ENCODE results near the gene RALGPS2. TPM values are rescaled to one million over a fixed set of nuclear protein-coding genes. Genes with fewer than 3 reads are reported as not detected.

Gene RALGPS2
- total RNA-seq, 2 experiments from 2014 or later: 1.4 to 1.9 TPM

DNA sequence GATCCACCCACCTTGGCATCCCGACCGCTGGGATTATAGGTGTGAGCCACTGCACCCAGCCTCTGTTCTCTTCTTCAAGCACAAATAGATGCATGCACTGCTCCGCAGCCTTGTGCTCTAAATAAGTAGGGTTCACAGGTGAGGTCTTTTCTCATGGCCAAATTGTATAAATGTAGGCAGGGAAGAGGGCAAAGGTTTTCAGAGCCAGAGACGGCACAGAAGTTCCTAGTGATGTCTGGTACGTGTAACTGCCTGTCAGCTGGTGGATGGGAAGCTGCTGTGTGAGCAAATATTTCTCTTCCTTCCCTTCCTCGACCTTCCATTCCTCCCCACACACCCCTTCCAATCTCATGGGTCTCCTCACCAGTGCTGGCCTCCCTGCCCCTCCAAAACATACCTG lies 229.9 kb downstream of the RALGPS2 start:
- Mint-ChIP-seq H3K4me3 (no peak overlapping the region), H3K27me3 (peaks cover 11% of the 10 kb centered on the region), H3K9me3 (ENCODE audit: low read depth) (no peaks in the 10 kb centered on the region), H3K36me3 (no peaks in the 10 kb centered on the region), H3K27ac (no peak overlapping the region), H3K4me1 (no peaks in the 10 kb centered on the region)
- DNase-seq: no peak
- no peak for ATAC-seq
- CTCF ChIA-PET: no interaction called here

DNA sequence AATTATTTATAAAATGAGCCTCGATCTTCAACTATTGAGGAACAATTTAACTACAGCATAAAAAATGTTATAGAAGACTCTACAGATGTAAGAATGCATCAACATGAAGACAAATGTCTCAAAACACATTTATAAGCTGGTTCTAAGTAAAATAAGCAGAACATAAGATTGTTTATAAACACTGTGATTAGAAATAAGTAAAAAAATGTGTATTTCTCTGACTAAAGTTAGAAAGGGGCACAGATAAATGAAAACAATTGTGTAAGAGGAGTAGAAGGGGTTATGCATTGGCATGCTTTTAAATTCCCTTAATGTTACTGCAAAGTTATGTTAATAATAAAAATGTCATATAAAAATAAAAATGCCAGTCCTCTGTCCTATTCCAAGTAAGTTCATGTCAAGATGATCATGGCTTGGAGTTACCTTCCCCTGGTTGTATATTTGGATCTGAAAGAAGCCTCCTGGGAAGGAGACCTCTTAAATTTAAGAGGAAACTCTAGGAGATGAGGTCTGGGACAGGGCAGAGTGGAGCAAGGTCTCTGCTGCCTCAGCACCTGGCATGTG lies 230.4 kb downstream of the RALGPS2 start:
- Mint-ChIP-seq H3K27ac (no peak overlapping the region), H3K4me3 (no peak overlapping the region), H3K9me3 (ENCODE audit: low read depth) (no peaks in the 10 kb centered on the region), H3K36me3 (no peaks in the 10 kb centered on the region), H3K4me1 (no peaks in the 10 kb centered on the region), H3K27me3 (peaks cover 10% of the 10 kb centered on the region)
- ATAC-seq (no peak), DNase-seq (no peak)
- CTCF ChIA-PET: interaction anchor here (0.6 kb wide), 1 partner anchor 11 kb away, joined by 3 read pairs; no protein-coding TSS in a partner anchor

DNA sequence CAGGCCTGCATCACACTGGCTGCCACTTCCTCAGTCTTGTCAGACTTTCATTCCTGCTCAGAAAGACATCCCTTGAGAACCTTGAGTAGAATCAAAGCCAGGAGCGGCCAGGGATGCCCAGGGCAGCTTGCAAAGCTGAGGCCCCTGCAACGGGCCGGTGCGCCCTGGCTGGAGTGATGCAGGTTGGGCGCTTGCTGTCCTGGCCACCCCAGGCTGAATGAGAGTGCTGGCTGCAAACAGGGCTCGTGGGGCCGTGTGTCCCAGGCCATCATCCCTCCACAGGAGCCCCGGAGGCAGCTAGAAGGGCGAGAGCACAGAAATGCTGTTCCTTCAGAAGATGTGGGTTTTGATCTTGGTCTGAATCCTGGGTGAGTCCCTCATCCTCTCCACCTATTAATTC lies 233.4 kb downstream of the RALGPS2 start:
- H3K4me1 Mint-ChIP-seq: no peaks in the 10 kb centered on the region
- CTCF ChIA-PET: no interaction called here
- H3K27me3 Mint-ChIP-seq: no peaks in the 10 kb centered on the region
- H3K27ac Mint-ChIP-seq: no peak overlapping the region
- ATAC-seq (no peak), DNase-seq (no peak)
- no peak overlapping the region for H3K4me3 Mint-ChIP-seq
- no peaks in the 10 kb centered on the region for H3K9me3 Mint-ChIP-seq (ENCODE audit: low read depth)
- H3K36me3 Mint-ChIP-seq: no peaks in the 10 kb centered on the region

DNA sequence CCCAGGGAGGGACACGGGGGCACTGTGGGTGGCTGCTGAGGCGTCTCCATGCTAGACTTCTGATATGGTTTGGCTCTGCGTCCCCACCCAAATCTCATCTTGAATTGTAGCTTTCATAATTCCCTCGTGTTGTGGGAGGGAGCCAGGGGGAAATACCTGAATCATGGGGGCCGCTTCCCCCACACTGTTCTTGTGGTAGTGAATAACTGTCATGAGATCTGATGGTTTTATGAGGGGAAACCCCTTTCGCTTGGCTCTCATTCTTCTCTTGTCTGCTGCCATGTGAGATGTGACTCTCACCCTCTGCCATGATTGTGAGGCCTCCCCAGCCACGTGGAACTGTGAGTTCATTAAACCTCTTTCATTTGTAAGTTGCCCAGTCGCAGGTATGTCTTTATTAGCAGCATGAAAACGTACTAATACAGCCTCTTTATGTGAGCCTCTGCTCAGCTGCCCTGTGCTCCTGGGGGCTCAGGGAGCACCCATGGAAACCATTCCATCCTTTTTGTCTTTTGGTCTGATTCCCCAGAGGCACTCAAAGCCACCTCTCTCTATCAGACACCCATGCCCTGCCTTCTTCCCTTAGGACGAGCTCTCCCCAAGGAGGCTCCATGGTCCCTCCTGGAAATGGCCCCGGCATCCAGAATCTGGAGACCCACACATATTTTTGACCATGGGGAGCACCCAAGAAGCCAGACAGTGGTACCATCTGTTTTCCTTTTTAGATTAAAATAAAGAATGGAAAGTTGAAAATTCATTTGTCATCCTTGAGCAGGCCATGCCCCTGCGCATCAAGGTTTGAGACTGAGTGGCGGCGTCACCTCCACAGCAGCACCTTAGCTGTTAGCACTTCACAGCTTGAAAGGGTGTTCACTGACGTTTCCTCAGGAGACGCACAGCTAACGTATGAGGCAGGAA lies 234.8 kb downstream of the RALGPS2 start:
- Mint-ChIP-seq H3K4me1 (no peaks in the 10 kb centered on the region), H3K4me3 (no peak overlapping the region), H3K27me3 (no peaks in the 10 kb centered on the region), H3K36me3 (no peaks in the 10 kb centered on the region), H3K9me3 (ENCODE audit: low read depth) (no peaks in the 10 kb centered on the region), H3K27ac (no peak overlapping the region)
- no peak for ATAC-seq
- no peak for DNase-seq
- CTCF ChIA-PET: no interaction called here

DNA sequence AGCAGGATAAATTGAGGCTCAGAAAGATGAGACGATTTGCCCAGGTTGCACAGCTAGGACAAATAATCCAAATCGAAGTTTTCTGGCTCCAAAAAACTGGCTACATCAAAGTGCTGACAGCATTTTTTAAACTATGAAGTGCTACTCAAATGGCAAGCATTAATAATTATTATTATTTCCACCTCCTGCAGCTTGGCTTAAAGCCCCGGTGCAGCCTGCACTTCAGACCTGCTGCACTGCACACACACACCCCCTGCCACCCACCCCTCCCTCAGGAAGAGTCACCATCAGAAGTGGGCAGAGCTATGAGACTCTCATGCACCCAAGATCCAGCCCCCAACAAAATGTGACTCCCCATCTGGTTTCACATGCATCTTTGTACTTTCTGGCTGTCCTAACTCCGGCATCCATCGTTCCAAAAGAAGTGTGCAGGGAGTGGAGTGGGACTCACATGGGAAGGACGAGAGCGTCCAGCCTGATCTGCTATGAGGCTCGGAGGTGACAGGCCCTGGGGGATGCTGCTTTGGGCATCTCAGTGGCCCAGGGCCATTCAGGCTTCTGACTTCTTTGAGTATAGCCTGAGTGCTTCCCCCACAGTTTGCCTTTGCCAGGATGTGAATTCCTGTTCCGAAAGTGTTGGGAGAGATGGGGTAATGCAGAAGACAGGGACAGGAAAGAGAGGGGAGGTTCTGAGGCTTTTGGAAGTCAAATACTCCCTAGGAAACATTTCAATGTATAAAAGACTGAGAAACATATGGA lies 235.6 kb downstream of the RALGPS2 start:
- no peak for ATAC-seq
- CTCF ChIA-PET: no interaction called here
- H3K36me3 Mint-ChIP-seq: no peaks in the 10 kb centered on the region
- no peak for DNase-seq
- no peak overlapping the region for H3K27ac Mint-ChIP-seq
- no peak overlapping the region for H3K4me3 Mint-ChIP-seq
- H3K27me3 Mint-ChIP-seq: no peaks in the 10 kb centered on the region
- H3K4me1 Mint-ChIP-seq: no peaks in the 10 kb centered on the region
- no peaks in the 10 kb centered on the region for H3K9me3 Mint-ChIP-seq (ENCODE audit: low read depth)

DNA sequence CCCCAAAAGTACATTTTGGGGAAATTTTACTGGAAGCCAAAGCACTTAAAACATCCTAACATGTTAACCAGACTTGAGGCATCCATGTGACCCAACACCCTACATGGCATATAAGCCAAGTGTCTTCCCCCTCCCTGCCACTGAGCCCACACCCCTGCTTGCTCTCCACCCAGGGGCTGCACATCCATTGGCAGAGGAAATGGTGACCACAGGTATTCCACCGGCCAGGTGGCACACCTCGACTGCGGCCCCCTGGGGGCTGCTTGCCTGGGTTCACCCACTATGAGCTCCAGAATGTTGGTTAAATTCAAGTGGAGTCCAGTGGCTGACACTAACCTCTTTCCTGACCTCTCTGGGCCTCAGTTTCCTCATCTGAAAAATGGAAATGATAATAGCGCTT lies 236.3 kb downstream of the RALGPS2 start:
- CTCF ChIA-PET: no interaction called here
- Mint-ChIP-seq H3K36me3 (no peaks in the 10 kb centered on the region), H3K4me1 (no peaks in the 10 kb centered on the region), H3K27ac (no peak overlapping the region), H3K27me3 (no peaks in the 10 kb centered on the region), H3K4me3 (no peak overlapping the region), H3K9me3 (ENCODE audit: low read depth) (no peaks in the 10 kb centered on the region)
- DNase-seq (no peak), ATAC-seq (no peak)

DNA sequence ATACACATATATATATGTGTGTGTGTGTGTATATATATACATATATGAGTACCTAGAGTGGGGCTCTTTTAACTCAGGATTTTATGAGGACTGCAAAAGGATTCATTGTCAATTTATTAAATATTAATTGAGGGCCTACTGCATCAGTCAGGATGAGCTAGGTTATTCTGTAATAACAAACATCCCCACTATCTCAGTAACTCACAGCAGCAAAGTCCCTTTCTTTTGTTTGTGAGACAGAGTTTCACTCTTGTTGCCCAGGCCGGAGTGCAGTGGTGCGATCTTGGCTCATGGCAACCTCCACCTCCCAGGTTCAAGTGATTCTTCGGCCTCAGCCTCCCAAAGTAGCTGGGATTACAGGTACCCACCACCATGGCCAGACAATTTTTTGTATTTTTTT lies 236.8 kb downstream of the RALGPS2 start:
- ATAC-seq: no peak
- no peaks in the 10 kb centered on the region for H3K4me1 Mint-ChIP-seq
- peaks cover 3% of the 10 kb centered on the region for H3K27me3 Mint-ChIP-seq
- no peaks in the 10 kb centered on the region for H3K9me3 Mint-ChIP-seq (ENCODE audit: low read depth)
- no peaks in the 10 kb centered on the region for H3K36me3 Mint-ChIP-seq
- H3K27ac Mint-ChIP-seq: no peak overlapping the region
- no peak overlapping the region for H3K4me3 Mint-ChIP-seq
- DNase-seq: no peak
- CTCF ChIA-PET: no interaction called here

DNA sequence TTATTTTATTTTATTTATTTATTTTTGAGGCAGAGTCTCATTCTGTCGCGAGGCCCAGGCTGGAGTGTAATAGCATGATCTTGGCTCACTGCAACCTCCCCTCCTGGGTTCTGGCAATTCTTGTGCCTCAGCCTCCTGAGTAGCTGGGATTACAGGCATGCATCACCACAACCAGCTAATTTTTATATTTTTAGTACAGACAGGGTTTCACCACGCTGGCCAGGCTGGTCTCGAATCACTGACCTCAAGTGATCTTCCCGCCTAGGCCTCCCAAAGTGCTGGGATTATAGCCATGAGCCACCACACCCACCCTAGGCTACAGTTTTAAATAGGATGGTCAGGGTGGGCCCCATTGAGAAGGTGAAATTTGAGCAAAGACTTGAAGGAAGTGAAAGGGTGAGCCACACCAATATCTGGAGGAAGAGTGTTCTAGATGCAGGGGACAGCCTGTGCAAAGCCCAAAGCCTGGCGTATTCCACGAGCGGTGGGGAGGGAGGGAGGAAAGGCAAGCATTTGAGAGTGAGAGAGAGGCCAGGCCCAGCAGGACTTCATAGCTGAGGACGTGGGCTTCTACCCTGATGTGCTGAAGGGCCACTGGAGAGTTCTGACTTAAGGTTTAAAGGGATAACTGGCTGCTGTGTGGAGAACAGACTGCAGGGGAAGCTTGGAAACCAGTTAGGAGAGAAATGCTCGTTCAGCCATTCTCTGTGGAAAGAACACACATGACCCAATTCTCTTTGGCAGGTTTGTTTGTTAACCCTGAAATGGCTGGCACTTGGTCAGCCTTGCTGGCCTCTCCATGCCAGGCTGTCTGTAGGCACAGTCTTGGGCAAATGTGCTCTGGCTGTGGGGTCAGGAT lies 238.0 kb downstream of the RALGPS2 start:
- DNase-seq (no peak), ATAC-seq (no peak)
- CTCF ChIA-PET: no interaction called here
- Mint-ChIP-seq H3K27me3 (peaks cover 3% of the 10 kb centered on the region), H3K9me3 (ENCODE audit: low read depth) (no peaks in the 10 kb centered on the region), H3K4me1 (no peaks in the 10 kb centered on the region), H3K4me3 (no peak overlapping the region), H3K27ac (no peak overlapping the region), H3K36me3 (no peaks in the 10 kb centered on the region)

DNA sequence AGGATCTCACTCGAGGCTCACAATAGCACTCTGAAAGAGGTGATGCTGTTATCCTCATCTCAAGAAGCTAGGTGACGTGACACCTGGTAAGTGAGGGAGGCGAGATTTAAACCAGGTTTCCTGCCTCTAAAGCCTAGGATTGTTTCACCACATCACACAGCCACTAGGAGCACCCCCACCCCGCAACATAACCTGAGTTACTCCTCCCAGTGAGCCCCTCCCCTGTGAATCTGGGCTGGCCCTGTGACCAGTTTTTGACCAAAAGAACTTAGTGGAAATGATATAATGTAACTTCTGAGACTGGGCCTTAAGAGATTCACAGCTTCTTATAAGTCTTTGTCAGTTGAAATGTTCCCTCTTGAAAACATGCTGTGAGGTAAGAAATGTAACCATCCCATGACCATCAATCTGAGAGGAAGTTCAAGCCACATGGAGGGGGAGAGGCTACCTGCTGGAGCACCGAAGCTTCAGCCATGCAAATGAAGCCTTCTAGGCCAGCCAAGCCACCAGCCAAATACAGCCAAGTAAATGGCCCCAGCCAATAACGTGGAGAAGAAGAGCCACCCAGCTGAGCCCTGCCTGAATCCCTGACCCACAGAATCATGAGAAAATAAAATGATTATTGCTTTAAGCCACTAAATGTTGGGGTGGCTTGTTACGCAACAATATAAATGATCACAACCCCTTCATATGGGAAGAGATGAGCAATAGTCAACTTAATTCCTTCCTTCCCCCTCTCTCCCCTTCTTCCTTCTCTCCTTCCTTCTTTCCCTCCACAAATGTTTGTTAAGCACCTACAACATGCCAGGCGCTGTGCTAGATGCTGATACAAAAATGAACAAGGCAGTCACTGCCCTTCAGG lies 239.7 kb downstream of the RALGPS2 start:
- CTCF ChIA-PET: no interaction called here
- no peak for ATAC-seq
- DNase-seq: no peak
- Mint-ChIP-seq H3K4me3 (no peak overlapping the region), H3K27ac (no peak overlapping the region), H3K4me1 (no peaks in the 10 kb centered on the region), H3K27me3 (peaks cover 3% of the 10 kb centered on the region), H3K9me3 (ENCODE audit: low read depth) (no peaks in the 10 kb centered on the region), H3K36me3 (no peaks in the 10 kb centered on the region)

DNA sequence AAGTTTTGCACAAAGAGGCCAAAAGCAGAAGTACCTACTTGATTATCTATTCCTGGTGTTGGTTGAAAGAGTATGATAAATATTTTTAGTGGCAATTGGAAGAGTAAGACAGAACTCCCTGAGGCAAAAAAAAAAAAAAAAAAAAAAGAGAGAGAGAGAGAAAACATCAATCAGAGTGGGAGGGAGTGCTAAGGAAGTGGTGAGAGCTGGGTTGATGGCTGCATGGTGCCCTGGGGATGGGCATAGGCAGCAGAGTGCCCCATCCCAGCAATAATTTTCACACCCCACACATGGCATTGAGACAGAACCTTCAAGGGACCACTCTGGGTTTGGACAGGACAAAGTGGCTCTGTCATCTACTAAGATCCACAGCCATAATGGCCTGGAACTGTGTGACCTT lies 241.3 kb downstream of the RALGPS2 start:
- Mint-ChIP-seq H3K36me3 (no peaks in the 10 kb centered on the region), H3K9me3 (ENCODE audit: low read depth) (no peaks in the 10 kb centered on the region), H3K4me3 (no peak overlapping the region), H3K27me3 (peaks cover 3% of the 10 kb centered on the region), H3K27ac (no peak overlapping the region), H3K4me1 (no peaks in the 10 kb centered on the region)
- CTCF ChIA-PET: interaction anchor here (0.7 kb wide), 1 partner anchor 11 kb away, joined by 3 read pairs; no protein-coding TSS in a partner anchor
- no peak for ATAC-seq
- no peak for DNase-seq

DNA sequence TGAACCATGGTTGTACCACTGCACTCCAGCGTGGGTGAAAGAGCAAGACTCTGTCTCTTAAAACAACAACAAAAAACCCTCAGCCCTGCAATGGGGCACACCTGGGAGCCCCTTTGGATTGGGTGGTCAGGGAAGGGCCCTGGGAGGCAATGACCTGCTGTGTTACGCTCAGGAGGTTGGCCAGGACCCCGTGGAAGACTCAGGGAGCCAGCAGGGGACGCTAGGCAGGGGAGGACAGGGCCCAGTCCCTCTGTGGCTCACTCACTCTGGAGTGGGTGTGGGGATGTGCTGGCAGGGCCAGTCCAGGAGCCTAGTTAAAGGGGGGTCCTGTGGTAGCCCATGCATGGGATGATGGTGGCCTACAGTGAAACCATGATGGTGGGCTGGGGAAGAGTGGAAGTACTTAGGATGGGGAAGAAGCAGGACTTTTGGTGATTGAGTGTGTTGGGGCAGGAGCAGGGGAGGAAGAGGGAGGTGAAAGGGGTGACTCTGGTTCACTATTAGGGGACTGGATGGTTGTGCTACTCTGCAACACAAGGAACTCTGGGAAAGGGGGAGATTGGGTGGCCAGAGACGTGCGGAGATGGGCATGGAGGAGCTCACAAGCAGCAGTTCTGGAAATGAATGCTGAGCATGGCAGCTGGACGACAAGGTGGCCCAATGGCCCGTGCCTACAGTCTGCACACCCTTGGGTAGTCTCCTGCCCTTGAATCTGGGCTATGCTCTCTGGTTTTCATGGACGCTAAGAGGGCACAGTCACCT lies 244.4 kb downstream of the RALGPS2 start:
- no peak for DNase-seq
- H3K4me3 Mint-ChIP-seq: no peak overlapping the region
- no peak for ATAC-seq
- H3K36me3 Mint-ChIP-seq: no peaks in the 10 kb centered on the region
- no peak overlapping the region for H3K27ac Mint-ChIP-seq
- peaks cover 3% of the 10 kb centered on the region for H3K27me3 Mint-ChIP-seq
- no peaks in the 10 kb centered on the region for H3K9me3 Mint-ChIP-seq (ENCODE audit: low read depth)
- peaks cover 12% of the 10 kb centered on the region for H3K4me1 Mint-ChIP-seq
- CTCF ChIA-PET: no interaction called here

DNA sequence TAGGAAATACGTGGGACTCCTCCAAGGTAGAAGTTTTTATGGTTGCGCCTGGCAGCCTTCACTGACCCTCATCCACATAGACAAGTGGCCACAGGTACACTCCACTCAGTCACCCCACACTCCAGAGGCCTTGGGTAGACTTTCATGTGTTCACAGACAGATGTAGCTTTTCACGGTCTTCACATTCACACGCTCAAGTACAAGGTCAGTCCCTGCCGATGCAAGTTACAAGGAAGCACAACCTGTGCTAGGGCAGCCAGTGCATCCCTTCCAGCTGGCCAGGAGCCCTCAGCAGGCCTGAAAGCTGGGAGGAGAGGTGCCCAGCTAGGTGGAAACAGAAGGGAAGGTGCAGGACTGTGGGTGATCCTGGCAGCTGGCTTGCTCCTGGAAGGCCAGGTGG lies 245.1 kb downstream of the RALGPS2 start:
- Mint-ChIP-seq H3K4me1 (peaks cover 12% of the 10 kb centered on the region), H3K27ac (no peak overlapping the region), H3K4me3 (no peak overlapping the region), H3K9me3 (ENCODE audit: low read depth) (no peaks in the 10 kb centered on the region), H3K27me3 (peaks cover 3% of the 10 kb centered on the region), H3K36me3 (no peaks in the 10 kb centered on the region)
- CTCF ChIA-PET: interaction anchor here (0.7 kb wide), 1 partner anchor 204 kb away, joined by 4 read pairs; no protein-coding TSS in a partner anchor
- no peak for DNase-seq
- no peak for ATAC-seq

All from activated CD8-positive, alpha-beta memory T cell treated with anti-CD3 and anti-CD28 coated beads, Interleukin-2, amount 10 ng/mL, durations not matched to agents 7 days and 5 days (primary cell).